Liver (tissue), 3 donors: ENCODE measurements around the gene GREM1.
A peak's percentile ranks its signal among the peaks of the same experiment; 100 is the strongest.

ENCODE experiments used
- CTCF ChIP-seq: fragments of 150-350 bp; IDR thresholded peaks from 2 replicates; pipeline ENCODE4 v1.5.1; 2017; ENCODE audit warnings: improper control_type of control experiment, low read depth, low read length; ENCODE audit not compliant: missing input control
- GABPA ChIP-seq, 2 donors: IDR thresholded peaks in 1 of 2; conservative IDR thresholded peaks in 1 of 2; 2 replicates each; pipeline ENCODE4 v1.6.1; 2016; ENCODE audit warnings: antibody characterized with exemption in 2 of 2, mild to moderate bottlenecking in 1 of 2, moderate library complexity in 1 of 2
- MAX ChIP-seq: IDR thresholded peaks from 2 replicates; pipeline ENCODE4 v1.6.1; 2016; ENCODE audit warnings: antibody characterized with exemption
- REST ChIP-seq: IDR thresholded peaks from 2 replicates; pipeline ENCODE4 v1.6.1; 2016; ENCODE audit warnings: antibody characterized with exemption, mild to moderate bottlenecking
- donor health status: healthy.
- donor health status: healthy.

- TF ChIP-seq CTCF (no peak), REST (peak; percentile 89), GABPA (IDR thresholded peaks at IDR 0.05 in 1 of 2, conservative IDR thresholded peaks at IDR 0.05 in 1 of 2) (no peak), MAX (peak; percentile 56)
These were observed 17.2 kb upstream of the GREM1 start for GRCh38 chr15:32700501-32701150.
